ENCODE data around the gene ABCC4. TPM values are rescaled to one million over a fixed set of nuclear protein-coding genes. Genes with fewer than 3 reads are reported as not detected.
"Not testable (repeated sequence)": the region's sequence is repeated elsewhere in the genome, so short reads cannot be mapped to it uniquely, and the experiment has no call there.

ABCC4 gene
- polyA plus RNA-seq, 1 experiment, result 140 TPM

DNA sequence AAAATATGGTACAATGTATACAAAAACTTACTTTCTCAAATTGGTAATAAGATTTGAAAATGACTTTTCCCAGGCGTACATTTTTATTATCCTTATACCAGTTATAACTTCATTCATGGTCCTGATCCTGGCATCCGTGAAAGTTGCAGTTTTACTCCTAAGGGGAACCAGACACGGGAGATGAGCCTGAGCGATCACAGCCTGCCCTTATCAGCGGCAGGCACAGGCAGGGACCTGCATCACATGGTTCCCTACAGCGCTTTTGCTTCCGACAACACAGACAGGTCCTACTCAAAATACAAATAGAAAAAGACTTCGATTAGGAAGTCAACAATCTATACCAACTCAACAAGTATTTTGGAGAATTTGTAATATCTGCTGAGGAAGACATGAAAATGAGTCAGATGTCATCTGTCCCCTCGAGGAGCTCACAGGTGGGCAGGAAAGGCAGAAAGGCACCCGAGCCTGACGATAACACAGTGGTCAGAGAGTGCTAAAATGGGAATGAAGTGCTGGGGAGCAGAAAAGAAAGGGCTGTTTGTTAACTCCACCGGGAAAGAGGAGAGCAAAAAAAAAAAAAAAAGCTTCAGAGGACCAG is 93.4 kb downstream of the ABCC4 start:
- H3K27me3 ChIP-seq (ENCODE audit: control insufficient read depth, insufficient read depth, low read length), result no peaks in the 10 kb centered on the region
- DNase-seq (ENCODE audit: low read depth, low spot score), result no peak
- TF ChIP-seq, protein P1, sequence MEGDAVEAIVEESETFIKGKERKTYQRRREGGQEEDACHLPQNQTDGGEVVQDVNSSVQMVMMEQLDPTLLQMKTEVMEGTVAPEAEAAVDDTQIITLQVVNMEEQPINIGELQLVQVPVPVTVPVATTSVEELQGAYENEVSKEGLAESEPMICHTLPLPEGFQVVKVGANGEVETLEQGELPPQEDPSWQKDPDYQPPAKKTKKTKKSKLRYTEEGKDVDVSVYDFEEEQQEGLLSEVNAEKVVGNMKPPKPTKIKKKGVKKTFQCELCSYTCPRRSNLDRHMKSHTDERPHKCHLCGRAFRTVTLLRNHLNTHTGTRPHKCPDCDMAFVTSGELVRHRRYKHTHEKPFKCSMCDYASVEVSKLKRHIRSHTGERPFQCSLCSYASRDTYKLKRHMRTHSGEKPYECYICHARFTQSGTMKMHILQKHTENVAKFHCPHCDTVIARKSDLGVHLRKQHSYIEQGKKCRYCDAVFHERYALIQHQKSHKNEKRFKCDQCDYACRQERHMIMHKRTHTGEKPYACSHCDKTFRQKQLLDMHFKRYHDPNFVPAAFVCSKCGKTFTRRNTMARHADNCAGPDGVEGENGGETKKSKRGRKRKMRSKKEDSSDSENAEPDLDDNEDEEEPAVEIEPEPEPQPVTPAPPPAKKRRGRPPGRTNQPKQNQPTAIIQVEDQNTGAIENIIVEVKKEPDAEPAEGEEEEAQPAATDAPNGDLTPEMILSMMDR (IDR thresholded peaks at IDR 0.05; ENCODE audit: low read depth, low read length), result no peak
- CTCF ChIA-PET, result no interaction called here
- H3K27ac ChIP-seq (ENCODE audit: low read depth, low read length), result no peak overlapping the region
- no peaks in the 10 kb centered on the region for H3K9me3 ChIP-seq (ENCODE audit: control insufficient read depth, insufficient read depth, low read length)
- POLR2A ChIA-PET, result no interaction called here
- no peak overlapping the region for H3K4me3 ChIP-seq (ENCODE audit: low read depth, low read length)

DNA sequence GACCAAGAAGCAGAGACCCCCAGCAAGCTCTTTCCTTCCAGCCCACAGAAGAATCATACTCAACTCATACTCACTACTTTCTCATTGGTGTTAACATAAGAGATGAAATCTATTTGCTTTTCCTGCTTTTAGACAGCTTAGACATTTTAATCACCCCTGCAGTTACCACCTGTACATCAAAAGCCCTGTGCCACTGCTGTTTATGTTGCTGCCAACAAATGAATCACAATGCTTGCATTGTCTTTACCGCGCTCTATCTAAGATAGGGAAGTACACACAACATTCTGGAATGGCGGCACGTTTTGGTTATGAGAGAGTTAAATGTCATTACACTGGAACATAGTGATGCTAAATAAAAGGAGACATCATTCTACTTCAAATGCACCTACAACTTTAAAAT is 95.1 kb downstream of the ABCC4 start:
- no peaks in the 10 kb centered on the region for H3K27me3 ChIP-seq (ENCODE audit: control insufficient read depth, insufficient read depth, low read length)
- POLR2A ChIA-PET, result no interaction called here
- TF ChIP-seq, protein P1 (IDR thresholded peaks at IDR 0.05; ENCODE audit: low read depth, low read length), result no peak
- DNase-seq (ENCODE audit: low read depth, low spot score), result no peak
- H3K4me3 ChIP-seq (ENCODE audit: low read depth, low read length), result no peak overlapping the region
- CTCF ChIA-PET, result interaction anchor here (1.5 to 1.7 kb wide), 2 partner anchors 15 to 17 kb away, joined by 4 to 6 read pairs; no protein-coding TSS in a partner anchor
- H3K9me3 ChIP-seq (ENCODE audit: control insufficient read depth, insufficient read depth, low read length), result no peaks in the 10 kb centered on the region
- no peak overlapping the region for H3K27ac ChIP-seq (ENCODE audit: low read depth, low read length)

DNA sequence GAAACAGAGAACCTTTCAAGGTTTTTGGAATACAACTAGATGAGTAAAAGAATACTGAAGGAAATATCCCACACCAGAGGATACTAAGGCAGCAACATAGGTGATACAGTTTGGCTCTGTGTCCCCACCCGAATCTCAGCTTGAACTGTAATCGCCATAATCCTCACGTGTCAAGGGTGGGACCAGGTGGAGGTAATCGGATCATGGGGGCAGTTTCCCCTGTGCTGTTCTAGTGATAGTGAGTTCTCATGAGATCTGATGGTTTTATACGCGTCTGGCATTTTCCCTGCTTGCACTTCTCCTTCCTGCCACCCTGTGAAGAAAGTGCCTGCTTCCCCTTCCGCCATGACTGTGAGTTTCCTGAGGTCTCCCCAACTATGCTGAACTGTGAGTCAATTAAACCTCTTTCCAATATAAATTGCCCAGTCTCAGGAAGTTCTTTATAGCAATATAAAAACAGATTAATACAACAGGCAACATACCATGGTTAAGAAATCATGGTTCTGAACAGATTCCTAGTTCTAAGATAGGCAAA is 97.0 kb downstream of the ABCC4 start:
- DNase-seq (ENCODE audit: low read depth, low spot score), result no peak
- no peaks in the 10 kb centered on the region for H3K9me3 ChIP-seq (ENCODE audit: control insufficient read depth, insufficient read depth, low read length)
- ChIA-PET CTCF (interaction anchor here (2.2 kb wide), 1 partner anchor 13 kb away, joined by 11 read pairs; no protein-coding TSS in a partner anchor), POLR2A (no interaction called here)
- H3K27me3 ChIP-seq (ENCODE audit: control insufficient read depth, insufficient read depth, low read length), result no peaks in the 10 kb centered on the region
- no peak overlapping the region for H3K27ac ChIP-seq (ENCODE audit: low read depth, low read length)
- no peak overlapping the region for H3K4me3 ChIP-seq (ENCODE audit: low read depth, low read length)
- TF ChIP-seq, protein P1 (IDR thresholded peaks at IDR 0.05; ENCODE audit: low read depth, low read length), result no peak

DNA sequence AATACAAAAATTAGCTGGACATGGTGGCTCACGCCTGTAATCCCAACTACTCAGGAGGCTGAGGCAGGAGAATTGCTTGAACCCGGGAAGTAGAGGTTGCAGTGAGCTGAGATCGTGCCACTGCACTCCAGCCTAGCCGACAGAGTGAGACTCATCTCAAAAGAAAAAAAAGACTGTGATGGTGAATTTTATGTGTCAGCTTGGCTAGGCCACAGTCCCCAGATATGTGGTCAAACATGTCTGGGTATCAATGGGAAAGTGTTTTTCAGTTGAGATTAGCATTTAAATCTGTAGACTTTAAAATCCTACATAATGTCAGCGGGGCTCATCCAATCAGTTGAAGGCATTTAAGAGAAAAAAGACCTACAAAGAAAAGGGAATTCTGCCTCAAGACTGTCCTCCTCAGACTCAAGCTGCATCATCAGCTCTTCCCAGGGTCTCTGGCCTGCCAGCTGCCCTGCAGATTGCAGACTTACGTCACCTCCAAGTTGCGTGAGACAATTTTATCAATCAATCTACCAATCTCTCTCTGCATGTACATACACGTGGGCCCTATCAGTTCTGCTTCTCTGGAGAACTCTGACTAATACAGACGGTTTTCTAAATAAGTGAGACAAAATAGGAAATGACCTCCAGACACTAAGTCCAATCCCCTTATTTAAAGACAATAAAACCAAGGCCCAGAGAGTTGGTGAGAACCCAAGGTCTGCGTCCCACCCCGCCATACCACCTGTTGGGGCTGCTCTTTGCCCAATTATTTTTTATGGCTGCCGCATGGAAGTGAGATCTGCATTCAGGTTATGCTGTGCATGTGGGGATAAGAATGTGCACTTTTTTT is 99.2 kb downstream of the ABCC4 start:
- POLR2A ChIA-PET, result interaction anchor here (1.0 kb wide), 1 partner anchor 69 kb away, joined by 3 read pairs; no protein-coding TSS in a partner anchor
- H3K9me3 ChIP-seq (ENCODE audit: control insufficient read depth, insufficient read depth, low read length), result no peaks in the 10 kb centered on the region
- CTCF ChIA-PET, result interaction anchor here (1.2 to 2.2 kb wide), 3 partner anchors 10 to 13 kb away, joined by 4 to 11 read pairs (median 4); no protein-coding TSS in a partner anchor
- H3K27me3 ChIP-seq (ENCODE audit: control insufficient read depth, insufficient read depth, low read length), result no peaks in the 10 kb centered on the region
- TF ChIP-seq, protein P1 (IDR thresholded peaks at IDR 0.05; ENCODE audit: low read depth, low read length), result no peak
- no peak for DNase-seq (ENCODE audit: low read depth, low spot score)
- no peak overlapping the region for H3K27ac ChIP-seq (ENCODE audit: low read depth, low read length)
- H3K4me3 ChIP-seq (ENCODE audit: low read depth, low read length), result no peak overlapping the region

DNA sequence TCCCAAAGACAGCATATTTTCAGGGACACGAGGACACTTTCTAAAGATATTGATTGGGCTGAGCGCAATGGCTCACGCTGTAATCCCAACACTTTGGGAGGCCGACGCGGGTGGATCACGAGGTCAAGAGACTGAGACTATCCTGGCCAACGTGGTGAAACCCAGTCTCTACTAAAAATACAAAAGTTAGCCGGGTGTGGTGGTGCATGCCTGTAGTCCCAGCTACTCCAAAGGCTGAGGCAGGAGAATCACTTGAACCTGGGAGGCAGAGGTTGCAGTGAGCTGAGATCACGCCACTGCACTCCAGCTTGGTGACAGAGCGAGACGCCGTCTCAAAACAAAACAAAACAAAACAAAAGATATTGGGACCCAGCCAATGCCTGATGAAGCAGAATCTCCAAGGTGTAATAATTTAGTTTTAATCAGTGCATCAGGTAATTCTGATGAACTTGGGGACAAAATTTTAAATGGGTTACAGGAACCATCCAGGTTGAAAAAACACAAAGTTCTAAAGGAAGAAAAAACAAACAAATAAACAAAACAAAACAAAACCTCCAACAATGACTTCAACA is 100.8 kb downstream of the ABCC4 start:
- CTCF ChIA-PET, result interaction anchor here (1.2 kb wide), 1 partner anchor 9 kb away, joined by 4 read pairs; no protein-coding TSS in a partner anchor
- DNase-seq (ENCODE audit: low read depth, low spot score); POLR2A ChIA-PET; H3K27ac ChIP-seq (ENCODE audit: low read depth, low read length); H3K9me3 ChIP-seq (ENCODE audit: control insufficient read depth, insufficient read depth, low read length); H3K4me3 ChIP-seq (ENCODE audit: low read depth, low read length); H3K27me3 ChIP-seq (ENCODE audit: control insufficient read depth, insufficient read depth, low read length): not testable (repeated sequence)

All from AG04450 (cell line).